Activated naive CD4-positive, alpha-beta T cell treated with anti-CD3 and anti-CD28 coated beads, Interleukin-2, amount 50 U/mL, for 72 hours (primary cell): ENCODE measurements around the gene SUCLG1. TPM values are rescaled to one million over a fixed set of nuclear protein-coding genes. Genes with fewer than 3 reads are reported as not detected.
"Not testable (repeated sequence)": the region's sequence is repeated elsewhere in the genome, so short reads cannot be mapped to it uniquely, and the experiment has no call there.

Experiments used
- ATAC-seq, 2 donors: fragments of 150-1000 bp; cut with Tn5 transposase; 2 replicates each; pipeline ENCODE4 v1.10.0; 2021; ENCODE audit warnings: mild to moderate bottlenecking in 2 of 2, moderate library complexity in 2 of 2
- DNase-seq, 2 donors: peaks; one replicate each; pipeline ENCODE4 v3.0.0; 2021 to 2022; ENCODE audit warnings: low spot score in 2 of 2
- H3K27ac Mint-ChIP-seq, 2 donors: one replicate each; pipeline ENCODE4 v1.8.0; 2022; ENCODE audit warnings: mild to moderate bottlenecking in 2 of 2, mixed read lengths in 2 of 2
- H3K36me3 Mint-ChIP-seq, 2 donors: one replicate each; pipeline ENCODE4 v1.8.0; 2022; ENCODE audit warnings: mixed read lengths in 2 of 2
- H3K9me3 Mint-ChIP-seq, 2 donors: one replicate each; pipeline ENCODE4 v1.8.0; 2022; ENCODE audit warnings: mixed read lengths in 2 of 2
- total RNA-seq, 2 donors: library from RNA; stranded (reverse); gene quantifications; one replicate each; pipeline ENCODE4 v1.2.3, GENCODE V29; 2022

The SUCLG1 gene
- total RNA-seq, 2 donors from 2014 or later, result 55.6 to 73.9 TPM

- Mint-ChIP-seq H3K27ac (no peak overlapping the region), H3K9me3 (peaks cover 6% of the 10 kb centered on the region in 2 donors), H3K36me3 (peaks cover 8 to 13% of the 10 kb centered on the region in 2 donors)
- no peak for DNase-seq
- ATAC-seq, result no peak
Measured at GRCh38 chr2:84477886-84478285, 18.8 kb upstream of the SUCLG1 start.

- ATAC-seq (no peak), DNase-seq (no peak)
- Mint-ChIP-seq H3K36me3 (peaks cover 10 to 18% of the 10 kb centered on the region in 2 donors), H3K9me3 (peaks cover 6% of the 10 kb centered on the region in 2 donors), H3K27ac (no peak overlapping the region)
Measured at GRCh38 chr2:84474176-84474575, 15.1 kb upstream of the SUCLG1 start.

GRCh38 chr2:84472856-84473565 is 13.9 kb upstream of the SUCLG1 start:
- Mint-ChIP-seq H3K36me3 (peaks cover 16 to 18% of the 10 kb centered on the region in 2 donors), H3K27ac (no peak overlapping the region), H3K9me3 (peaks cover 6% of the 10 kb centered on the region in 2 donors)
- ATAC-seq (no peak), DNase-seq (no peak)

GRCh38 chr2:84472423-84472822 is 13.3 kb upstream of the SUCLG1 start:
- H3K36me3 Mint-ChIP-seq, result peaks cover 17% of the 10 kb centered on the region in 2 donors
- DNase-seq, H3K9me3 Mint-ChIP-seq, H3K27ac Mint-ChIP-seq, ATAC-seq: not testable (repeated sequence)

- Mint-ChIP-seq H3K9me3 (peaks cover 0 to 9% of the 10 kb centered on the region in 2 donors), H3K27ac (no peak overlapping the region), H3K36me3 (peaks cover 5 to 24% of the 10 kb centered on the region in 2 donors)
- ATAC-seq (no peak), DNase-seq (no peak)
Measured at GRCh38 chr2:84467389-84467788, 8.3 kb upstream of the SUCLG1 start.

GRCh38 chr2:84461310-84461709 is 2.2 kb upstream of the SUCLG1 start:
- H3K36me3 Mint-ChIP-seq, result peaks cover 13 to 15% of the 10 kb centered on the region in 2 donors
- H3K27ac Mint-ChIP-seq, result no peak overlapping the region
- ATAC-seq (no peak), DNase-seq (no peak)
- H3K9me3 Mint-ChIP-seq, result peaks cover 0 to 4% of the 10 kb centered on the region in 2 donors

- DNase-seq (no peak), ATAC-seq (no peak)
- Mint-ChIP-seq H3K9me3 (peaks cover 0 to 4% of the 10 kb centered on the region in 2 donors), H3K27ac (no peak overlapping the region), H3K36me3 (peaks cover 15 to 18% of the 10 kb centered on the region in 2 donors)
Measured at GRCh38 chr2:84460670-84461069, 1.6 kb upstream of the SUCLG1 start.

GRCh38 chr2:84459944-84460429 is 907 bp upstream of the SUCLG1 start:
- no peak for ATAC-seq
- Mint-ChIP-seq H3K9me3 (peaks cover 0 to 3% of the 10 kb centered on the region in 2 donors), H3K27ac (peak overlapping the region; percentile 98 to 100), H3K36me3 (peaks cover 15 to 16% of the 10 kb centered on the region in 2 donors)
- no peak for DNase-seq

- DNase-seq, result peak in 1 of 2 donors; percentile 30
- peaks cover 13 to 15% of the 10 kb centered on the region in 2 donors for H3K36me3 Mint-ChIP-seq
- H3K9me3 Mint-ChIP-seq, result no peaks in the 10 kb centered on the region
- H3K27ac Mint-ChIP-seq, result peak overlapping the region; percentile 98 to 100
- ATAC-seq, result peak; percentile 47 to 53
Measured at GRCh38 chr2:84458551-84459017, 496 bp downstream of the SUCLG1 start.

- peaks cover 13 to 15% of the 10 kb centered on the region in 2 donors for H3K36me3 Mint-ChIP-seq
- no peaks in the 10 kb centered on the region for H3K9me3 Mint-ChIP-seq
- DNase-seq (no peak), ATAC-seq (no peak)
- H3K27ac Mint-ChIP-seq, result peak overlapping the region; percentile 30 to 61
Measured at GRCh38 chr2:84457686-84458085, 1.4 kb downstream of the SUCLG1 start.

GRCh38 chr2:84456156-84456555 is 2.9 kb downstream of the SUCLG1 start:
- Mint-ChIP-seq H3K27ac (no peak overlapping the region), H3K9me3 (no peaks in the 10 kb centered on the region), H3K36me3 (peaks cover 13 to 15% of the 10 kb centered on the region in 2 donors)
- ATAC-seq (no peak), DNase-seq (no peak)

- Mint-ChIP-seq H3K27ac (no peak overlapping the region), H3K36me3 (peaks cover 11 to 13% of the 10 kb centered on the region in 2 donors), H3K9me3 (no peaks in the 10 kb centered on the region)
- DNase-seq (no peak), ATAC-seq (peak in 1 of 2 donors; percentile 5)
Measured at GRCh38 chr2:84454581-84454980, 4.5 kb downstream of the SUCLG1 start.

GRCh38 chr2:84452624-84453023 is 6.5 kb downstream of the SUCLG1 start:
- peaks cover 0 to 6% of the 10 kb centered on the region in 2 donors for H3K36me3 Mint-ChIP-seq
- no peak for DNase-seq
- no peaks in the 10 kb centered on the region for H3K9me3 Mint-ChIP-seq
- ATAC-seq, result no peak
- H3K27ac Mint-ChIP-seq, result no peak overlapping the region

- H3K36me3 Mint-ChIP-seq, result peaks cover 0 to 6% of the 10 kb centered on the region in 2 donors
- ATAC-seq (no peak), DNase-seq (no peak)
- no peaks in the 10 kb centered on the region for H3K9me3 Mint-ChIP-seq
- H3K27ac Mint-ChIP-seq, result no peak overlapping the region
Measured at GRCh38 chr2:84451579-84451978, 7.5 kb downstream of the SUCLG1 start.

GRCh38 chr2:84450288-84451227 is 8.5 kb downstream of the SUCLG1 start:
- ATAC-seq (no peak), DNase-seq (no peak)
- Mint-ChIP-seq H3K27ac (no peak overlapping the region), H3K36me3 (peaks cover 0 to 8% of the 10 kb centered on the region in 2 donors), H3K9me3 (no peaks in the 10 kb centered on the region)

GRCh38 chr2:84449711-84450110 is 9.4 kb downstream of the SUCLG1 start:
- Mint-ChIP-seq H3K36me3 (peaks cover 0 to 8% of the 10 kb centered on the region in 2 donors), H3K9me3 (no peaks in the 10 kb centered on the region), H3K27ac (no peak overlapping the region)
- DNase-seq, result no peak
- ATAC-seq, result no peak

- Mint-ChIP-seq H3K27ac (no peak overlapping the region), H3K9me3 (no peaks in the 10 kb centered on the region), H3K36me3 (peaks cover 2 to 11% of the 10 kb centered on the region in 2 donors)
- no peak for ATAC-seq
- no peak for DNase-seq
Measured at GRCh38 chr2:84449055-84449454, 10.0 kb downstream of the SUCLG1 start.
